Cardiac fibroblast (primary cell): ENCODE data around the gene LMBR1L.

Experiments
- DNase-seq, 2 donors: peaks; one replicate each; pipeline versions ENCODE4 v3.0.0 to v3.0.0-alpha.2; 2010; ENCODE audit warnings: low read depth in 2 of 2
- H3K4me3 ChIP-seq, 2 donors: replicated peaks in 1 of 2; 1 replicate in 1 of 2; 2 replicates in 1 of 2; pipeline ENCODE4 v1.5.1; 2011; ENCODE audit warnings: low read depth in 2 of 2, low read length in 2 of 2, mild to moderate bottlenecking in 2 of 2, moderate library complexity in 1 of 2
- CTCF ChIP-seq: IDR thresholded peaks from one replicate; pipeline ENCODE4 v1.5.1; 2011; ENCODE audit warnings: low read depth, mild to moderate bottlenecking, low read length, inconsistent platforms

LMBR1L gene

GRCh38 chr12:49059299-49060171 lies 51.1 kb downstream of the LMBR1L start:
- DNase-seq: peak; percentile 18 to 28
- H3K4me3 ChIP-seq: peak overlapping the region; percentile 87 to 90
- no peak for TF ChIP-seq CTCF

GRCh38 chr12:49059045-49059298 lies 51.7 kb downstream of the LMBR1L start:
- no peak for DNase-seq
- TF ChIP-seq CTCF: no peak

GRCh38 chr12:49058366-49059044 lies 52.1 kb downstream of the LMBR1L start:
- TF ChIP-seq CTCF: no peak
- peak overlapping the region; percentile 87 to 90 for H3K4me3 ChIP-seq
- no peak for DNase-seq

More at GRCh38 chr12:49059045-49059298, 51.7 kb downstream of the LMBR1L start:
- peak overlapping the region; percentile 87 to 90 for H3K4me3 ChIP-seq

- H3K4me3 ChIP-seq: peak overlapping the region; percentile 87 to 90
- no peak for DNase-seq
- no peak for TF ChIP-seq CTCF
Measured at GRCh38 chr12:49057888-49058287, 52.8 kb downstream of the LMBR1L start.

- peak overlapping the region; percentile 5 to 87 for H3K4me3 ChIP-seq
- peak; percentile 86 to 89 for DNase-seq
- no peak for TF ChIP-seq CTCF
Measured at GRCh38 chr12:49055978-49056754, 54.5 kb downstream of the LMBR1L start.

- no peak for TF ChIP-seq CTCF
- H3K4me3 ChIP-seq: no peak overlapping the region
- no peak for DNase-seq
Measured at GRCh38 chr12:49055092-49055491, 55.6 kb downstream of the LMBR1L start.
